GM19240 (cell line): ENCODE data around the gene TENM3.

Experiments
- DNase-seq: peaks from one replicate; pipeline ENCODE4 v3.0.0; 2011; ENCODE audit warnings: low spot score; ENCODE audit not compliant: insufficient read length

TENM3 gene

DNA sequence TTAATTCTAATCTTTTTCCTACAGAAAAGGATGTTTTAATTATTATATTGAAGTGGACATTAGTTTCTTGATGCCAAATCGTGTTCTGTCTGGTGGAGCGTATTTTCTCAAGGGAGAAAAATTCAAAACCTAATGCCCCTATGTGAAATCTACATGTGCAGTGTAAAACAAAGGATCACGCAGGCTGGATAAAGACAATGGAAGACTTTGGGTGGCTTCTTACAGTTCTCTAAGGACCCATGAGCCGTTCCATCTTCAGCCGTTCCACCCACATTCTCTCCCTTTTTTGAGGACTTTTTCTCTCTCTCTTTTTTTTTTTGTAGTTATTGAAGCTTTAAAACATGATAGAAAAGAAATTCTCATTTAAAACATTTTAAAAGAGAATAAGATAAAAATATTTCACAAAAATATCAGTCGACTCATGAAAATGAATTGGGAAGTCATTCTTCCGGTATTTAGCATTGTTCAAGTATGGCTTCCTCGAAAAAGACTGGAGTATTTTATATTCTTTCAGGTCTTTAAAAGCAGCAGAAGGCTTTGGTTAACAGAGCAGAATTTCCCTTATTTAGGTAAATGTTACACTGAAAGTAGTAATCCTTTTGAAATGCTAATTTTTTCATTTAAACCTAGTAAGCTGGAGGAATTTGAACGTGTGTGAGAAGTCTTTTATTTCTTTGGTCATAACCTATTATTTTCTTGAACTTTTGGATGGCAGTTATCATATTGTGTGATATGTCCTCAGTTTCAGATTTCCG lies 11.0 kb downstream of the TENM3 start:
- no peak for DNase-seq

DNA sequence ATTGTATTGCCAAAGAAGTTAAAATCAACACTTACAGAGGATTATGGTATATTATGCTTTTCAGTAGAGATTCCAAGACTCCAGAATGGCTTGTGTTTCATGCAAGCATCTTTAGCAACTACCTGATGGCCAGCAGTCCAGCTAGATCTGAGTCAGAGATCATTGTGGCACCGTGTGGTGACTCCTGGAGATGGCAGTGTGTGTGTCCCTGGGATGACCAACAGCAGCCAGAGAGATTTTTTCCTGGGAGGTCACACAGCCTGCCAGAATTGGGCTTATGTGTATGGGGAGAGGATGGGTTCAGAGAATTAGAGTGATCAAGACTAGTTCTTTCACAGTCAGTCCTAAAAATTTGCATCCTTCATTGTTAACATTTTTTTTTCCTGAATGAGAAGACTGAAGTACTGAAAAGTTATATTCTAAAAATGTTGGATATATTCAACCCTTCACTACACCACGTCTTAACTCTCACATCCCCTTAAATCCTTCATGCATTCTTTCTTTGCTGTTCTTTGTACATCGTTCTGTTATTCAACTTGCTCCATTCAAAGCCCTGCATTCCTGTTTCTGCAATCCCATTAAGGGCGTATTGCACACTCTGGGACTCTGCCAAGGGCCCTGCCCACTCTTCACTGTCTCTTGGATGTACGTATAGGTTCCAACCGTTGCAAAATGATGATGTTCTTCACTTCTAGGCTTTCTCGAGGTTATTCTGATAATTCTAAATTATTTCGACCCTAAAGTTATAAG lies 12.4 kb downstream of the TENM3 start:
- no peak for DNase-seq

DNA sequence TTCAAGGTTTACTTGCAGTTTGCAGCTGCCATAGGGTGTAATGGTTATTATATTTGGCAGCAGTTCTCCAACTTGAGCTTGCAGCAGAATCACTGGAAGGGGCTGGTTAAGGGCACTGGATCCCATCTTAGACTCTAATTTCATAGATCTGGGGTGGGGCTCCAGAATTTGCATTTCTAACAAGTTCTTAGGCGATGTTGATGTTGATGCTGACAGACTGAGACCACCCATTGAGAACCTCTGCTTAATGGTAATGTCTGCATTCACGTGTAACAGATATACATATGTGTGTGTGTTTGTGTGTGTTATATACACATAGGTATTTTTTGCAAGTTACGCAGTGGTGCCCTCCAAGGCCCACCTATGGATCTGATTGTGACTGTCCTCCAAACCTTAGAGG lies 13.8 kb downstream of the TENM3 start:
- DNase-seq, result no peak

DNA sequence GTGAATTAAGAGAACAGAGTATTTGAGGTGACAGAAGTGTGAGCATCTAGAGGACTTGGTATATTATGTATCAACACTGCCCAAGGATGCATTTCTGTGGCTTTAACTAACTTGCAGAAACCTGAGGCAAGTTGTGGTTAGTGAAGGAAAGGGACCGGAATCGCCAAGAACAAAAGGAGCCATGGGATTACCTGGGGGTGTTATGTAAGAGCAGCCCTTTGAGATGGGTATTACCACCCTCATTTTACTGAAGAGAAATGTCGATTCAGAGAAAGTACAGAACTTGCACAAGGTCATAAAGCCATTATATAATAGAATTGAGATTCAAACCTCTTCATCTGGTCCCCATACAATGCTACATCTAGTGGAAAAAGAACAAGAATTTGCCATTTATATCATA lies 14.3 kb downstream of the TENM3 start:
- DNase-seq, result no peak

DNA sequence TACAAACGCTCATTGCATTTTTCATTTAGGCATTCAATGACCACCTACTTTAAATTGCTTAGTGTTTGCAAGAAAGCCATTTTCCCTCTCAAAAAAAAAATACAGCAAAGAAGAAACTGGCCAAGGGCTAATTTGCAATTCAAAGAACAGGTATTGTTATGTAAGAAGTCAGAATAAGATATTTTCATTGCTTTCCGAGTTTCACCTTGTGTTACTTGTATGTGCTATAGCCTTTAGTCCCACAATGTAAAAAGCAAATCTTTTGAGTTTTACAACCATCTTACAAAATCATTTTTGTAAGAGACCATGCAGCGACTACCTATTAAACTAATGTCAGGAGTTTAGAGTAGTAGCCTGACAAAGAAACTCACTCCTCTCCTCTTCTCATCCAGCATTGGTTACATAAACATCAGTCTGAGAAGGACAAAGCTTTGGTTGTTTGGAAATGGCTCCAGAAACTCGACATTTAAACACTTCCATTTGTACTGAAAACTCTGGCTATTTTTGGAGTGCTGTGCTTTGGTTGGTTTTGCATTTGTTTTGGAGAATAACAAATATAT lies 15.3 kb downstream of the TENM3 start:
- no peak for DNase-seq

DNA sequence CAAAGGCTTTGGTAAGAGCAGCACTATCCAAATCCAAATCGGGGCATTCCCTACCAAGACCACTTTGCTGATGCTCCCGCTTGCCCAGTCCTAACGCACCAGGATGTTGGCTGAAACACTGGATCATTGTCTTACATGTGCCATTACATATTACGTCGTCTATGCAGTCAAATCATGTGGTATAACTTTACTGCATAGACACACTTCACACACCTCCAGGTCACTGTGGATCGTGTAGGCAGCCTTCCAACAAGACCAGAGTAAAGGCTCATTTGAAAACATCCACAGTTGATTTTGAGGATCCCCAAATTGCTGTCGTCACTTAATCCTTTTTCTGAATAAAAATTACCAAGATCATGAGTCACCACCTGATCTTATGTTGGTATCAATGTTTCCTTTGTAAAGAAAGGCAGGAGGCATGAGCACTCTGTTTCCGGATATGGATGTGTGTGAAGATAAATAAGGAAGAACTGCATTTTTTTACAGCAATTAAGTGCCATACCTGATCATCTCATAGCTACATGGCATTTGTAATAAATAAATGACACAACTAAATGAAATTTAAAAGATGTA lies 18.5 kb downstream of the TENM3 start:
- DNase-seq, result no peak

DNA sequence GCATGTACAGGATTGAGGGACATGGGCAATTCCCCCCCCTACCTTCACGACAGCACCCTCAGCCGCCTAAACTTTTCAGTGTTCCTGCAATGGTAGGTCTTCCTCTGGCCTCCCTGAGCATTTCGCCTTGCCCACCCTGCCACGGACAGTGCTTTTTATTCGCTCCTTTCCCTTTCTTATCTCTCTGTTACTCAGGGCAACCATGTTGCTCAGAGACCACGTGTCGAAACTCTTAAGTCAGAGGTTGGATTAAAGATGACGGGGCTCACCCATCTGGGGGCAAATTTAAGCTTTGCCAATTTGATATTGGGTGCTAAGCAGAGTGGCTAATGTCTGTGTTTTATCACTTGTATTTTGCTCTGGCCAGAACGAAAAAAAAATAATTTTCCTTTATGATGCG lies 20.4 kb downstream of the TENM3 start:
- DNase-seq, result no peak

DNA sequence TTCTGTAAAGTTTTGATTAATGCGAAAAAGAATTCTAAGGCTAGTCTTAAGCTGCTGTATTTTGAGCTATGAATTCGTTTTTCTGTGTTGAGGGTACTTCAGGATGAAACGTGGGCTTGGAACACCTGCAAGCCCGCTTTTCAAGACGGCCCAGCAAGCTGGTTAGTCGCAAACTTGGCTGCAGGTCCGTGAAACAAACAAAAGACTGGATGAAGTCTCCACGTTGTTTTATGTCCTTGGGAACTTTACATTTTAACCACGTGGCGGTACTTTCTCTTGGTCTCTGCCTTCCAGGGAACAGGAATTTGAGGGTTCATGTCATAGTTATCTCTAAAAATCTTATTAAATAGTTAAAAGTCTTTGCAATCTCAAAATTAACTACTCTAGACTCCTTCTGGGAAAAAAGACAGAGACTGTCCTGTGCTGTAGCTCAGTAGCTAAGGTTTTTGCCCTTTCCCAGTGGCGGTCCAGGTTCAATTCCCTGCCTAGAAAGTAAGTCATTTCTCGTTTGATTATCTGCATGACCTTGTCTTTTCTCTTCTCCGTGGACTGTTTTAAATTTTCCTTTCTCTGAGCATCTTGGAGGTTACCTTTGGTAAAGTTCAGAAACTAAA lies 21.0 kb downstream of the TENM3 start:
- DNase-seq, result no peak

DNA sequence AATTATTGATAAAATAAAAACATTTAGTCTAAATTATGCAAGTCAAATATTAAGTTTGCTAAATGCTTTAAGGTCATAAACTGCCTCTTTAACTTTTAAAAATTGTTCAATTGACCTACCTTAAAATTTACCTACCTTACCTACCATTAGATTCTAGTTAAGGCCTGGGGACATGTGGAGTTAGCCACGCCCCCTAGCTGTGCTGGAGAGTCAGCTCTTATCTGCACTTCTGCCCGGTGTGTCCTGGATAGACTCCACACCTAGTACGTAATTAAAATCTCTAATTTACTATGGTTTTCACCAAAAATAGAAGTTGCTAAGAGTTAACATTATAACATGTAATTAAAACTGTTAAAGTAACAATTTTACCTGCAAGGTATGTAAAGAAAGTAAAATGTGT lies 22.7 kb downstream of the TENM3 start:
- DNase-seq, result no peak

DNA sequence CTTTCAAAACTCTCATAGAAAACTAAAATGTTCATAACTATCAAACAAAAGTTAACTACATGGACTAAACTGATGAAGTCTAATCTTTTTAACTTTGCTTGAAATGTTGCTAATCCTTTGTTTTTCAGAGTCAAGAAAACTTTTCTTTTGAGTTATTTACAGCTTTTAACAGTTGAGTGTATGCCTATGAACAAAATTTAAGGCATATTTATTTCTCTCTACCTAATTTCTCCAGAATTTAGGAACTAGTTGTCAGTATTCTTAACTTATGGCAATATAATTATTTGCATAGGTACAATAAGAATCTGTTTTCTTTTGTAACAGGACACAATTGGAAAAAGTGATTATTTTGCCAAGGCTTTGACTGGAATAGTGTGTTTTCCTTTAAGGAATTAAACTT lies 23.8 kb downstream of the TENM3 start:
- no peak for DNase-seq

DNA sequence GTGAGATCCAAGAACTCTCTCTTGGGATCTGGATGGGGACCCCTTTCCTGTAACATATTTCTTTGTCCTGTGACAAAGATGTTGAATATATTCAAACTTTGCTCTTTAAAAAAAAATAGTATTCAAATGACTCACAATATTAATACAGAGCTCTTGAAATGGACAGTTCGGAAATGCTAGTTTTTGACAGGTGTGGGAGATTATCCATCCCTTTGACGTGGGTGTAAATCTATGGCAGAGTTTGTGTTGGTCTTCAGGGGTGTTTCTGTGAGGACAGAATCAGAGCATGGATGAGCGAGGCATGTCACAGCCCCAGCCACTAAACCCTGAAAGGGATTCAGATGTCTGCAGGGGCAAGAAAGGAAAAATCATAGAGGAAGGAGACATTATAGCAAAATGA lies 25.8 kb downstream of the TENM3 start:
- DNase-seq, result no peak

DNA sequence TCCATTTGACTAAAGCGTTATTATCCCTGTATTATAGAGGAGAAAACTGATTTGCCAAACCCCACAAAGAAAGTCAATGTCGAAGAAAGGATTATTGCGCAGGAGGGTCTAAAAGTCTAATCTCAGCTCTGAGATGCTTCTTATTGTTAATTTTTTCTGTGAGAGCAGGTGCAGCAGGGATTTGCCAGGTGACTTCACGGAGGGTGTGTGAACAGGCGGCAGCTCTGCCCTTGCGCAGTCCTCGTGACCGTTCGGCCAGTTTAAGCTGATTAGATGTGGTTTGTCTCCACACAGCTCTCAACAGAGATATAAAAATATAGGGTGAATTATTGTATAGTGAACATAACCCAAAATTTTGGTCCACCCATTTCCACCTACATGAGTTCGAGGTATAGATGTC lies 28.5 kb downstream of the TENM3 start:
- DNase-seq, result no peak

DNA sequence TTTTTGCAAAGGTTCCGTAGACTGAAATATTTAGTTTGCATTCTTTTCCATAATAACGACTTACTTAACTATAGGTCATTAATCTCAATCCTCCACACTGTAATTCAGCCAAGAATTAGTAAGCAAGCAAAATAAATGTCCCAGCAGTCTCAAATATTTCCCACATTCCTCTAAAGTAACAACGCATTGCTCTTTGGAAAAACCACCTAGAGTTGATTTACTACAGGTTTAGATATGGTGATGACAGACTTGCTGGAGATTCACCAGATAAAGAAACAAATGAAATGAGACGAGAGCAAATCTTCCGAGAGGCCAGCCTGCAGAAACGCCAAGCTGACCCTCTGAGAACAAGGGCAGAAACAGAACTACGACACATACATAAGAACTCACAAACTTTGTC lies 28.9 kb downstream of the TENM3 start:
- DNase-seq, result no peak

DNA sequence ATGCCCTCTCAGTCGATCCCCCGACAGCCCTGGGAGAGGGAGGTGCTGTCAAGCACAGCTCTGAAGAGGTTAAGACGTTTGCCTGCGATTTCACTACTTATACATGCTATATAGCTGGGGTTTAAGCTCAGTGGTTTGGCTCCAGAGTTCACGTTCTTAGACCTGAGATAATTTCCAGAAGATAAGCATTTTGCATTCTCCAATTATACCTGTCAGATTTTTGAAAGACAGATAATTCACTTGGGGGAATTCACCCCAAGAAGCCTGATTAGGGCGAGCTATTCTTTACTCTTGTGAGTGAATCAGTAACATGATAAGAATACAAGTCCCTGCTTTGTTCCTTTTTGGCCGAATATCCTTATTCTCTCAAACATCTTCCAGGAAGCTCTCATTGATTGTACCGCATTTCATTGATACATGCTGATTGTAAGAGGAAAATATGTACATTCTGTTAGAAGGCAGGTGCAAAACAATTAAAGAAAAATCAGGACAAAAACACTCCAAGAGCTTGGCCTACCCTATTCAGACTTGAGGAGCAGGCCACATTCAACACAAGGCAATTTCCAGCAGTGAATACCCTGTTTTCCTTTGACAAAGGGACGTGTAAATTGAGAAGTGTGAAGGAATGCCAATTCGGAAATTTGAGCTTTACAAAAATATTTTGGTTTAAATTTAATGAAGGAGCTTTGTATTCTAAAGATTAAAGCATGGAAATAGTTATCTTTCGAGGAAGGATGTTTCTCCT lies 30.2 kb downstream of the TENM3 start:
- no peak for DNase-seq

DNA sequence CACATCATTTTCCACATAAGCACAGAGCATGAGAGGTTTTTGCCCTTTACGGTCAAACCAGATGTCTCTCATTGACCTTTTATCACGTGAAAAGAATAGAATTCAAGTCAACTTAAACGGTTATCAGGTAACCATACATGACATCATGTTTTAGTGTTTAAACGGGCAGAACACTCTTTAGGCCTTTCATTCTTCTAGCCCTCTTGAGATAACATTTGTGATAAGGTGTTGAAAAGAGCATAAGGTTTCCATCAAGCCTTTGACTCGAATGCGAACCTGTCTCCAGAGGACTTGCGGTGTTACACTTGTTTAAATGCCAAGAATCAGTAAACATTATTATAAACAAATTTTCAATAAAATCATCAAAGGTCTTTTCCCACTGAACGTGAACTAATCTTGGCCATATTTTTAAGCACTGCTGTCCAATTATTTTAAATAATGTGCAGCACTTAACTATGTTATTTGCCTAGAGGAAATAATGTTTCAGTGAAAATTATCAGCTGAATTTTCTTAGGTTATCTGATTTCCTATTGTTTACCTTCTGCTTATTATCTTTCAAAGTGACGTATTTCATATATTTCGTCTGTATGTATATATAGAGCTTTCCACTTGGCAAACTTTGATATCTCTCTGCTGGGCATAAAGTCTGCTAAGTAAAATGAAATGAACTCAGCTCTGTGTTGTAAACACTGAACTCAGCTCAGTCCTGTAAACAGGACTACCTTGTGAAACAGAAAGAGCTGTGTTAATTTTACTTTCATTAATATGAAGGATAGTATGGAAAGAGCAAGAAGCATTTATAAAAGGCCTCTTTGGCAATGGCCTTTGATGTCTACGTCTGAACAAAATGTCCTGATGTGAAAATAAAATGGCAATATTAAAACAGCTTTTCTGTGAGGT lies 33.3 kb downstream of the TENM3 start:
- no peak for DNase-seq

DNA sequence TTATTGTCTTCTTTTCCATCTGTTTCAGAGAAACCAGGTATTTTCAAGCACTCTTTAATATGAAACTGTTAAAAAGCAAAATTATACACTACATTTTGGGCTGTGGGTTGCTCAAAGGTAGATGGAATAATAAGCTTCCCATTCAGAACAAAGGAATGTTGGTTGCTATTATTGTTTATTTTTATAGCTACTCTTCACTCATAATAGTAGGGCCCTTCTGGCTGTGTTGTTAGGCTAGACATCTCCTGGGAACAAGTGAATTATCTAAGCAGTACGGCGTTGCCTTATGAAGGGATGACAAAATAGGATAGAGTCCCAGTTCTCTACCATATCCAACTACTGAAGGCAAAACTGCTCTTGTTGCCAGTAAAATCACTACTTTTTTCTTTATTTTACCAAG lies 34.2 kb downstream of the TENM3 start:
- DNase-seq, result no peak

DNA sequence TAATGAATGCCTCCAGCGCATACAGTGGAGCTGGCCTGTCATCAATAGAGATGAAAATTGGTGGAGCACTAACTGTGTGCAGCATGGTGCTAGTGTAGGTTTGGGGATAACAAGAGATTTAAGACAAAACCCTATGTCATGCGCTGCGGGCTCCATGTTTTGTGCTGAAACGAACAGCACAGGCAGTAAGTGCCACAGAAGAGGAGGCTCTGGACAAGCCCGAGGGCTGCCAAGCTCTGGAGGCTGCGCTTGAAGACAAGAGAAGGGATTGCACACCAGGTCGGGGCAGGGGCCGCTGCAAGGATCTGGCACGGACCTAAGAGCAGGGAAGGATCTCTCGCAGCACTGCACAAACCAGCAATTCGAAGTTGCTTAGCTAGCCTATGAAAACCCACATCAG lies 35.5 kb downstream of the TENM3 start:
- DNase-seq, result no peak

DNA sequence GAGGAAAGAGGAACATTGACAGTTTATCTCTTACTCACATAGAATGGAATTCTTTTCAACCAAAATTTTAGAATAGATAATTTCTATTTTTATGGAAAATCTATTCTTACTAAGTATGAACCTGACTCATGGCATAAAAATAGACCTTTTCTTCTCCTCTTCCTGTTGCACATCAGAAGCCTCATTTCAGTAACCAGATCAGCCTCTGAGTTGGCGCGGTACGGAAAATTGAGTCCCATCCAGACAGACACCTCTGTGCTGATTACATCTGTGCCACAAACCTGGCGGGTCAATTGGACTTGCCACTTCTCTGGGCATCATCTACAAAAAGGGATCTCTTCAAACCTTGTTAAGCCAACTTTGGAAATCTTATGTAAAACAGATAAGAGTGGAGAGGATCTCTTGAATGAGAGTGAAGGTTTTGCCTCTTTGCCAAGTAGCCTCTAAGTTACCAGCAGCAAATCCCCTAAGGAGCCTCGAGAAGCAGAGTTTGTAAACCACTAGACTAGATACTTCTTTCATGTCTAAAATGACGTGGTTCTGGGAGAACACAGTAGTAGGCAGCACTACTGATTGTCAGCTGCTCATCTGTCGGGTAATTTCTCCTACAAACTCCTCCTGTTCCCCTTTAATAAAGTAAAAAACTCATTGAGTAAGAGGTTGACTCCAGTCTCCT lies 37.4 kb downstream of the TENM3 start:
- DNase-seq, result no peak

DNA sequence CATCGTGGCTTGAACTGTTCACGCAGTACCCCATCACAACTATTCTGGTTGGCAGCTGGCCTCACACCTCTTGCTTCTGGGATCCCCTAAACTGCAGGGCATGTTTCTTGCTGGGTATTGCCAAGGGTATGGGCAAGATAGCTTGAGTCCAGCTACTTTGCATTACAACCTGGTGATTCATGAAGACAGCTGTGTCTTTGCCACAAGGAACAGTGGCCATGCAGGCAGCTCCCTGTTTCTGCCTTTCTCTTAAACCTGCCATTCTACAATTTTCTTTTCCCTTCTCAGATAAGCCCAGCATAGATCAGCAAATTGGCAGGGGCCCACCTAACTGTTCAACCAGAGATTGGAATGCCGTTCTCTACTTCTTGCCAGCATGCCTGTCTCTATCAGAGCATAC lies 42.8 kb downstream of the TENM3 start:
- no peak for DNase-seq

DNA sequence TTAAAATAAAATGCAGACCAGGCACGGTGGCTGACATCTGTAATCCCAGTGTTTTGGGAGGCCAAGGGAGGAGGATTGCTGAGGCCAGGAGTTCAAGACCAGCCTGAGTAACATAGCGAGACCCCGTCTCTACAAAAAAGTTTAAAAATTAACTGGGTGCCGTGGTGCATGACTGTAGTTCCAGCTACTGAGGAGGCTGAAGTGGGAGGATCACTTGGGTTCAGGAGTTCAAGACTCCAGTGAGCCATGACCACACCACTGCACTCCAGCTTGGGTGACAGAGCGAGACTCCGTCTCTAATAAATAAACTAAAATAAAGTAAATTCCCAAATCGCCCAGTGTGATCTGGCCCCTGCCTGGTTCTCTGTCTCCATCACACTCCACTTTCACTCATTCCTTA lies 43.7 kb downstream of the TENM3 start:
- DNase-seq, result no peak
